GM12891 (cell line): ENCODE results near the gene STPG2.

Experiments
- PAX5 ChIP-seq: IDR thresholded peaks from 2 replicates; pipeline ENCODE4 v1.6.1; 2011; ENCODE audit warnings: low read length, moderate library complexity, mild to moderate bottlenecking; ENCODE audit not compliant: insufficient read depth, severe bottlenecking
- POLR2A ChIP-seq: IDR thresholded peaks from 2 replicates; pipeline ENCODE4 v1.6.1; 2011; ENCODE audit warnings: low read depth, low read length, control low read depth
- POLR2AphosphoS5 ChIP-seq: IDR thresholded peaks from 2 replicates; pipeline ENCODE4 v1.6.1; 2011; ENCODE audit warnings: low read depth, low read length, control low read depth
- POU2F2 ChIP-seq: IDR thresholded peaks from 2 replicates; pipeline ENCODE4 v1.6.1; 2011; ENCODE audit warnings: low read depth, mild to moderate bottlenecking, control low read depth, low read length, moderate library complexity
- SPI1 ChIP-seq: IDR thresholded peaks from 2 replicates; pipeline ENCODE4 v1.6.1; 2011; ENCODE audit warnings: low read depth, low read length, control low read depth
- TAF1 ChIP-seq: IDR thresholded peaks from 2 replicates; pipeline ENCODE4 v1.6.1; 2011; ENCODE audit warnings: low read depth, low read length, control low read depth

- no peak for TF ChIP-seq POLR2AphosphoS5
- no peak for TF ChIP-seq POLR2A
- no peak for TF ChIP-seq SPI1
- TF ChIP-seq TAF1, result no peak
- no peak for TF ChIP-seq POU2F2
- TF ChIP-seq PAX5, result no peak
Observed at GRCh38 chr4:98181809-98182208, 38.5 kb upstream of the STPG2 start.
